Thyroid gland (tissue), 4 donors: ENCODE measurements around the gene LAMA2.

Source experiments
- CTCF ChIP-seq, 6 experiments: fragments of 200-600 bp in 3 of 6; fragments of 450-650 bp in 3 of 6; sonication (generic) in 3 of 6; IDR thresholded peaks; one replicate each; pipeline ENCODE4 v1.5.1; 2016 to 2019; ENCODE audit warnings: antibody characterized with exemption in 6 of 6, mild to moderate bottlenecking in 2 of 6, inconsistent platforms in 1 of 6, moderate library complexity in 1 of 6
- POLR2A ChIP-seq, 2 donors: fragments of 450-650 bp; IDR thresholded peaks; one replicate each; pipeline ENCODE4 v1.6.1; 2017; ENCODE audit warnings: antibody characterized with exemption in 2 of 2, mild to moderate bottlenecking in 2 of 2, moderate library complexity in 1 of 2

- TF ChIP-seq CTCF (IDR thresholded peaks at IDR 0.05) (no peak), POLR2A (IDR thresholded peaks at IDR 0.05) (no peak)
Observed at GRCh38 chr6:129175066-129175465, 292.1 kb downstream of the LAMA2 start.
